GM19043 (cell line): ENCODE measurements around the gene RNF111.
"Not testable (repeated sequence)": the region's sequence is repeated elsewhere in the genome, so short reads cannot be mapped to it uniquely, and the experiment has no call there.

Source experiments
- ATAC-seq: cut with Tn5 transposase; IDR thresholded peaks from one replicate; pipeline ENCODE4 v1.9.1; 2021; ENCODE audit warnings: low read depth; ENCODE audit not compliant: unreplicated experiment

RNF111 gene

GRCh38 chr15:59127255-59127654 lies 139.8 kb downstream of the RNF111 start:
- not testable (repeated sequence) for ATAC-seq

DNA sequence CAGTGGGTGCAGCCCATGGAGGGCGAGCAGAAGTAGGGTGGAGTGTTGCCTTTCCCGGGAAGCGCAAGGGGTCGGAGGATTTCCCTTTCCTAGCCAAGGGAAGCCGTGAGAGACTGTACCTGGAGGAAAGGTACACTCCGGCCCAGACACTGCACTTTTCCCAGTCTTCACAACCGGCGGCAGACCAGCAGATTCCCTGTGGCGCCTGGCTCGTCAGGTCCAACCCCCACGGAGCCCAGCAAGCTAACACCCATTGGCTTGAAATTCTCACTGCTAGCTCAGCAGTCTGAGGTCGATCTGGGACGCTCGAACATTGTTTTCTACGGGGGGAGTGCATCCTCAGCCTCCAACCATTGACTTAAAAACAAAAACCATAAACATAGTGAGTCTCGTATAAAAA lies 144.0 kb downstream of the RNF111 start:
- no peak for ATAC-seq

DNA sequence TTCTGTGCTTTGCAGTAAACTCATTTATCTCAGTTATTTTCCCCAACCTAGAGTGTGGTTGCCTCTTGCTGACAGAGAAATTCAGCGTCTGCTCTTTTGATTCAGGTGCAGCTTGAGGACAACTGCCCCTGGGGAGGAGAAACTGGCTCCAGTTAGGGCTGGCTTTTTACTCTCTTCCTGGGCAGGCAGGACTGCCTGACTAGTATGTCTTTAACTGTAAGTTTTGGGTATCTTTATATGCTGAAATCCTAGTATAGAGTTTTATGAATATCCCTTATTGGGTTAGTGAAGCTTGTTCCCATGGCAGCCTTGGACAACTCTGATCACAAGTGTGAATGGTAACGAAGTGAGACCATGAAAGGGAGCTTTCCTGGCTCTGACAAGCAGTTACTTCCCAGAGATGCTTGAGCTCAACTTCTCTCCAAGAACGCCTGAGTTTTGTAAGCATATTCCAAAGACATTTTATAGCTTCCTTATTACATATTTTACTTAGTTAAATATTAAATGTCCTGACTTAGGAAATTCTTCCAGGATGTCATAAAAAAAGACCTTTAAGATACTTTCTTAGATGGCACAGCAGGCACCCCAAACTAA lies 144.6 kb downstream of the RNF111 start:
- ATAC-seq: no peak

DNA sequence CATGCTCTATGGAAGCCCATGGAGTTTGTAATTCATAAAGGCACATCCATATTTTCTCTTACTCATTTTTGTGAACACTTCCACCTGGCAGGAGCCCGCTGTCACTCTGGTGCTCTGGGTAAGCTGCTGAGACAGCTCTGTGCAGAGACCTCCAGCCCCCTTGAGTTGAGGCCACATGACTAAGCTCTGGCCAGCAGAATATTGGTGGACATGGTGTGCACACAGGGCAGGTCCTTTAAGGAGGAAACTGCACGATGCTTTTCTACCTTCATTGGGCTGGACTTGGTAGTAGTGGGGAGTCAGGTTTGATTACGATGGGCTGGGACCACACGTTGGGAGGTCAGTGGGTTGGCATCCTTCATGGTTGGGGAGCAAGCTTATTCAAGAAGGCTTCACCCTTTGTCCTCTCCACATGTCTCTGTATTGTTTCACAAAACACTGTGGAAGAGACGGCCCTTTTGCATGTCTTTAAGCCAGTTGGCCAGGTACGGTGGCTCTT lies 146.5 kb downstream of the RNF111 start:
- no peak for ATAC-seq

DNA sequence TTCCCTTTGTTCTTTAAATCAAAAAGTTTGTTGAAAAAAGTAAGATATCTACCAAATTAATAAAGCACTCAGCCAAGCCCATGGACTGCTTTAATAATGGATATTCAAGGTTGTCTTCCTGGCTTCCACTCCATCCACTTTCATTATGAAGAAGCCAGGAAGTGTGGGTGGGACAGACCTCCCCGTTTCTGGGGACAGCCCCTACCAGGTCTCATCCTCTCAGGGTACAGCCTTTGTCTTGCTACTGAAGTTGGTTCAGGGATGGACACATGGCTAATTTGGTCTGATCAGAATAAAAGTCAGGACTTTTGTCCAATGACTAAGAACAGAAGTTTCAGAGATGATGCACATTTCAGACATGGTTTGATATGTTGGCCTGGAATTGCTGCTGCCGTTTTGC lies 150.1 kb downstream of the RNF111 start:
- no peak for ATAC-seq

GRCh38 chr15:59138243-59138642 lies 150.8 kb downstream of the RNF111 start:
- ATAC-seq: no peak

GRCh38 chr15:59140422-59141226 lies 153.2 kb downstream of the RNF111 start:
- ATAC-seq: no peak

DNA sequence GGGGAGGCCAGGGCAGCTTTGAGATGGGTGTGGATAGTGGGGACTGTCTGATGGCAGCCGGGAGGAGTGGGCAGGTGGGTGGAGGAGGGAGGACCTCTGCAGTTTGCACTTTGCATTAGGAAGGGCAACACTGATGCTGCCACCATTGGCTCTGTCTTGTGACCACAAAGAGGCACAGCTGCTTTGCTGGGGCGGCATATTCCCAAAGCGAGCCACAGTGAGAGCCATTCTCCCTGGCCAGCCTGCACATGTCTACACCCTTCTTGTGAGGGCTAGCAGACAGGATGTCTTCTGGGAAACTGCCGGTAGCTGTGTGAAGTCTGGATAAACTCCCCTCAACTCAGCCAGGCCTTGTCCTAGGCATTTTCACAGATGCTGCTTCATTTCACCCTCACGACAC lies 155.8 kb downstream of the RNF111 start:
- no peak for ATAC-seq

DNA sequence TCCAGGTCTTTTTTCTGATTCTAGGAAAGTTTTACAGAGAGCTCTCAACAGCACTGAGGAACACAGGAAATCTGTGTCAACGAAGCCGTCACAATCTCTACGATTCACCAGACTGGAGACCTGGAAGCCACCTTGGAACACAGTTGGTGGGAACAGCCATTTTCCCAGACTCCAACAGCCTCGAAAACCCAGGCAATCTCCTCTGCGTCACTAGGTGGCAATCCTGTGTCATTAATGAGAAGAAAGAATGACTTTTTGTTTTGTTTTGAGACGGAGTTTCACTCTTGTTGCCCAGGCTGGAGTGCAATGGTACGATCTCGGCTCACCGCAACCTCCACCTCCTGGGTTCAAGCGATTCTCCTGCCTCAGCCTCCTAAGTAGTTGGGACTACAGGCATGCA lies 157.1 kb downstream of the RNF111 start:
- not testable (repeated sequence) for ATAC-seq
